ENCODE results near the gene CCT2.

Gene CCT2

DNA sequence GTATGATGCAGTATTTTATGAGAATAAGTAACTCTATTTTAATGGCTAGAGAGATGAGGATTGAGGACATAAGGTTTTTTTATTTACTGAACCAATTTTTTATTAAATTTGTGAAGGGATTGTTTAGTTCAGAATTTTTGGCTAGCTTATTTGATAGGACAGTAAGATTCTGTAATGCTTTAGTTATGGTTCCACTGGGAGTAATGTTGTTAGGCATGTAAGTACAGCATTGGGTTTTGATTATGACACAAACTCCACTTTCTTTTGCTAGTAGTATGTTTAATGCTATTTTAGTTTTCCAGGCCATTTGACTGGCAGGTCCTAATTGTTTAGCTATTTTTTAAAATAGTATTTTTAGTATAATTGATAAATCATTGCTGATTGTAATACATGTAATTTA is 59.3 kb downstream of the CCT2 start:
- Histone ChIP-seq H3K4me3 (ENCODE audit: low read depth, low read length) (no peak overlapping the region), H3K27ac (no peak overlapping the region), H3K9me3 (ENCODE audit: severe bottlenecking) (no peaks in the 10 kb centered on the region), H3K27me3 (ENCODE audit: insufficient read depth, low read depth, severe bottlenecking) (no peaks in the 10 kb centered on the region), H3K36me3 (no peaks in the 10 kb centered on the region)
- DNase-seq = no peak
- TF ChIP-seq, protein P1, sequence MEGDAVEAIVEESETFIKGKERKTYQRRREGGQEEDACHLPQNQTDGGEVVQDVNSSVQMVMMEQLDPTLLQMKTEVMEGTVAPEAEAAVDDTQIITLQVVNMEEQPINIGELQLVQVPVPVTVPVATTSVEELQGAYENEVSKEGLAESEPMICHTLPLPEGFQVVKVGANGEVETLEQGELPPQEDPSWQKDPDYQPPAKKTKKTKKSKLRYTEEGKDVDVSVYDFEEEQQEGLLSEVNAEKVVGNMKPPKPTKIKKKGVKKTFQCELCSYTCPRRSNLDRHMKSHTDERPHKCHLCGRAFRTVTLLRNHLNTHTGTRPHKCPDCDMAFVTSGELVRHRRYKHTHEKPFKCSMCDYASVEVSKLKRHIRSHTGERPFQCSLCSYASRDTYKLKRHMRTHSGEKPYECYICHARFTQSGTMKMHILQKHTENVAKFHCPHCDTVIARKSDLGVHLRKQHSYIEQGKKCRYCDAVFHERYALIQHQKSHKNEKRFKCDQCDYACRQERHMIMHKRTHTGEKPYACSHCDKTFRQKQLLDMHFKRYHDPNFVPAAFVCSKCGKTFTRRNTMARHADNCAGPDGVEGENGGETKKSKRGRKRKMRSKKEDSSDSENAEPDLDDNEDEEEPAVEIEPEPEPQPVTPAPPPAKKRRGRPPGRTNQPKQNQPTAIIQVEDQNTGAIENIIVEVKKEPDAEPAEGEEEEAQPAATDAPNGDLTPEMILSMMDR (IDR thresholded peaks at IDR 0.05; ENCODE audit: low read depth, low read length) = no peak

DNA sequence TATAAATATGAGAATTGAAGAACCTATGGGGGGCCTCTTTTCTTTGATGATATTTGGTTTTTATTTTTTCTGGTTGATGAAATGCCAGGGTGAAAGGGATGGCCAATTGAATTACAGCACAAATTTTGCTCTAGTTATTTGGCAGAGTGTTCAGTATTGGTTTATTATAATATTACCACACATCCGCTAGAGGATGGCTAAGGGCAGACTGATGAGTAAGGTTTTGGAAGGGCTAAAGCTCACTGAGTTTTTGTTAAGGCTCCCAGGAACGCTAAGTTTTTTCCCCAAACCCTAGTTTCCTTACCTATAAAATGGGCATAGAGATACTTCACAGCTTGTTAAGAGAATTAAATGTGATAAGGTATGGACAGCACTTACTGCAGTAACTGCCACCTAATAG is 59.8 kb downstream of the CCT2 start:
- Histone ChIP-seq H3K36me3 (no peaks in the 10 kb centered on the region), H3K27ac (no peak overlapping the region), H3K4me3 (ENCODE audit: low read depth, low read length) (no peak overlapping the region), H3K9me3 (ENCODE audit: severe bottlenecking) (no peaks in the 10 kb centered on the region), H3K27me3 (ENCODE audit: insufficient read depth, low read depth, severe bottlenecking) (no peaks in the 10 kb centered on the region)
- DNase-seq = no peak
- TF ChIP-seq, protein P1 (IDR thresholded peaks at IDR 0.05; ENCODE audit: low read depth, low read length) = no peak

DNA sequence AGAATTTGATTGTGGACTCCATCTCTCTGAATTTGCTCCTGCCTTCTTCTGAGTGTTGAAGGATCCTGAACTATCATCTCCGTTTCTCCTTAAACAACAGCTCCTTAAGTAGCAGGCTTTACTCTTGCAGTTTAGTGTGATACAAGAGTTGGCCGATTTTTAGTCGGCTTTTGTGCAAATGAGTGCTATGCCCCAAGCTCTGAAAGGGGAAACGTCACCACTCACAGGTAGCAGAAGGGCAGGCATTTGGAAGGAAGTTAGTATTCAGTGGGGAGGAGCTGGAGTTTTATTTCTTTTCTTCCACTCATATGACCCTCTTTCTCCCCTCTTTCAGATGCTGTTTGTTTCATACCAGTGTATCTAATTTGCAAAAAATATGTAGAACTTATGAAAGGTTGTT is 61.9 kb downstream of the CCT2 start:
- TF ChIP-seq, protein P1 (IDR thresholded peaks at IDR 0.05; ENCODE audit: low read depth, low read length) = no peak
- Histone ChIP-seq H3K27me3 (ENCODE audit: insufficient read depth, low read depth, severe bottlenecking) (no peaks in the 10 kb centered on the region), H3K9me3 (ENCODE audit: severe bottlenecking) (no peaks in the 10 kb centered on the region), H3K36me3 (no peaks in the 10 kb centered on the region), H3K27ac (no peak overlapping the region), H3K4me3 (ENCODE audit: low read depth, low read length) (no peak overlapping the region)
- no peak for DNase-seq

DNA sequence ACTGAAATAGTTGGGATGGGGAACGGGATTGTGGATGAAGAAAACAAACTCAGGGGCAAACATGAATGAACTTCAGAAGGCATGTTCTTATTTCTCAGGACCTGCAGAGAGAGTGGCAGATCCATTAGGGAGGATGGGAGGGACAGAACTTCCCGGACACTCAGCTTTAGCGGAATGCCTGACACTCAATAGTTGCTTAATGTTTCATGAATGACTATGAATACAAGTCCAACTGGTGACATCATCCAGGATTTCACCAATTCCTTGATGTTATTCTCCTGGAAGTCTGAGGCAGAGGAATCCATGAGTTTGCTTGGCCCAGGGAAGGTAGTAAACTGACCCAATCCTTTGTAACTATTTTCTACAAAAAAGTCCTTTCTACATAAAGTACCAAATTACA is 63.2 kb downstream of the CCT2 start:
- H3K36me3 ChIP-seq = no peaks in the 10 kb centered on the region
- TF ChIP-seq, protein P1 (IDR thresholded peaks at IDR 0.05; ENCODE audit: low read depth, low read length) = no peak
- no peaks in the 10 kb centered on the region for H3K9me3 ChIP-seq (ENCODE audit: severe bottlenecking)
- no peaks in the 10 kb centered on the region for H3K27me3 ChIP-seq (ENCODE audit: insufficient read depth, low read depth, severe bottlenecking)
- H3K27ac ChIP-seq = no peak overlapping the region
- H3K4me3 ChIP-seq (ENCODE audit: low read depth, low read length) = no peak overlapping the region
- DNase-seq = no peak

DNA sequence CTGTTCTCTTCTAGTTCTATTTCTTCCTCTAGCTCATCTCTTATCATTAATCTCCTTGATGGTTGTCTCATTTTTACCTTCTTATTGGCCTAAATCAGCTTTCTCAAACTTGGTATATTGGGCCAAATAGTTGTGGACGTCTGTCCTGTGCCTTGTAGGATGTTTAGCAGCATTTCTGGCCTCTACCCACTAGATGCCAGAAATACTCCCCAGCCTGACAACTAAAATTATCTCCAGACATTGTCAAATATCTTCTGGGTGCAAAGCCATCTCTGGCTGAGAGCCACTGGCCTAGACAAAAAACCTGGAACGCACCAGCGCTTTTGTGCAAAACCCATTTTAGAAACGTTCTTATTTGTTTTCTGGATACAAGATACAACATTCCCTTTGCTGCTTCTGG is 64.3 kb downstream of the CCT2 start:
- no peak for DNase-seq
- Histone ChIP-seq H3K36me3 (no peaks in the 10 kb centered on the region), H3K27me3 (ENCODE audit: insufficient read depth, low read depth, severe bottlenecking) (no peaks in the 10 kb centered on the region), H3K4me3 (ENCODE audit: low read depth, low read length) (no peak overlapping the region), H3K9me3 (ENCODE audit: severe bottlenecking) (no peaks in the 10 kb centered on the region), H3K27ac (no peak overlapping the region)
- TF ChIP-seq, protein P1 (IDR thresholded peaks at IDR 0.05; ENCODE audit: low read depth, low read length) = no peak

Data from WERI-Rb-1 (cell line).